ENCODE measurements around the gene ITLN2.
"Not testable (repeated sequence)": the region's sequence is repeated elsewhere in the genome, so short reads cannot be mapped to it uniquely, and the experiment has no call there.

ITLN2 gene

GRCh38 chr1:160911441-160911840 is 43.2 kb downstream of the ITLN2 start:
- H3K27ac ChIP-seq = no peak overlapping the region
- no peak for TF ChIP-seq CTCF (conservative IDR thresholded peaks at IDR 0.05)

- no peak for TF ChIP-seq CTCF (conservative IDR thresholded peaks at IDR 0.05)
- no peak overlapping the region for H3K27ac ChIP-seq
Measured at GRCh38 chr1:160910170-160910750, 44.3 kb downstream of the ITLN2 start.

- no peak for TF ChIP-seq CTCF (conservative IDR thresholded peaks at IDR 0.05)
- no peak overlapping the region for H3K27ac ChIP-seq
Measured at GRCh38 chr1:160907976-160908375, 46.6 kb downstream of the ITLN2 start.

GRCh38 chr1:160905617-160905989 is 49.0 kb downstream of the ITLN2 start:
- TF ChIP-seq CTCF (conservative IDR thresholded peaks at IDR 0.05) = no peak
- no peak overlapping the region for H3K27ac ChIP-seq

- no peak for TF ChIP-seq CTCF (conservative IDR thresholded peaks at IDR 0.05)
- H3K27ac ChIP-seq = no peak overlapping the region
Measured at GRCh38 chr1:160904783-160905616, 49.6 kb downstream of the ITLN2 start.

GRCh38 chr1:160902251-160902650 is 52.4 kb downstream of the ITLN2 start:
- not testable (repeated sequence) for H3K27ac ChIP-seq

GRCh38 chr1:160901768-160902167 is 52.8 kb downstream of the ITLN2 start:
- TF ChIP-seq CTCF (conservative IDR thresholded peaks at IDR 0.05) = no peak
- no peak overlapping the region for H3K27ac ChIP-seq

- H3K27ac ChIP-seq = not testable (repeated sequence)
Measured at GRCh38 chr1:160900683-160901082, 53.9 kb downstream of the ITLN2 start.
